NK-92 (cell line): Measurements from ENCODE around the gene SELENON.

ENCODE experiments used
- DNase-seq: peaks from one replicate; lab custom pipeline; 2025; ENCODE audit not compliant: unreplicated experiment; lab: John Stamatoyannopoulos, UW

SELENON gene

GRCh38 chr1:25861316-25862286 is 61.6 kb downstream of the SELENON start:
- no peak for DNase-seq

GRCh38 chr1:25862785-25863485 is 62.9 kb downstream of the SELENON start:
- DNase-seq, result no peak

GRCh38 chr1:25863486-25864262 is 63.7 kb downstream of the SELENON start:
- no peak for DNase-seq

DNA sequence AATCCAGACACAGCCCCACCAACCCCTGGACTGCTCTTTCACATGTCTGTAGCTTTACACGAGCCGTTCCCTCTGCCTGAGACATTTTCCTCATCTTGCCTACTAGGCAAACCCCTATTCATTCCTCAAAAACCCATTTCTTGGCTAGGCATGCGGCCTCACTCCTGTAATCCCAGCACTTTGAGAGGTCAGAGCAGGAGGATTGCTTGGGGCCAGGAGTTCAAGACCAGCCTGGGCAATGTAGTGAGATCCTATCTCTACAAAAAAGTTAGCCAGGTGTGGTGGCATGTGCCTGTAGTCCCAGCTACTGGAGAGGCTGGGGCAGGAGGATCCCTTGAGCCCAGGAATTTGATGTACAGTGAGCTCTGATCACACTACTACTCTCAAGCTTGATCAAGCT is 64.4 kb downstream of the SELENON start:
- DNase-seq, result no peak

GRCh38 chr1:25866288-25866687 is 66.3 kb downstream of the SELENON start:
- DNase-seq, result no peak

- no peak for DNase-seq
Measured at GRCh38 chr1:25867210-25867991, 67.4 kb downstream of the SELENON start.
